Endothelial cell (in vitro differentiated cells): Measurements from ENCODE around the gene CCDC47. TPM values are rescaled to one million over a fixed set of nuclear protein-coding genes. Genes with fewer than 3 reads are reported as not detected.

Experiments
- DNase-seq: peaks from one replicate; pipeline ENCODE4 v3.0.0; 2021; ENCODE audit warnings: low spot score
- H3K27ac Mint-ChIP-seq: one replicate; pipeline ENCODE4 v1.8.0; 2021; ENCODE audit warnings: mixed read lengths, inconsistent platforms; ENCODE audit not compliant: unreplicated experiment
- H3K27me3 Mint-ChIP-seq: one replicate; pipeline ENCODE4 v1.8.0; 2021; ENCODE audit warnings: mild to moderate bottlenecking, moderate library complexity, mixed read lengths, inconsistent platforms; ENCODE audit not compliant: unreplicated experiment
- H3K36me3 Mint-ChIP-seq: one replicate; pipeline ENCODE4 v1.8.0; 2021; ENCODE audit warnings: mild to moderate bottlenecking, low read depth, mixed read lengths, inconsistent platforms; ENCODE audit not compliant: unreplicated experiment
- H3K4me1 Mint-ChIP-seq: one replicate; pipeline ENCODE4 v1.8.0; 2021; ENCODE audit warnings: mild to moderate bottlenecking, mixed read lengths, inconsistent platforms; ENCODE audit not compliant: unreplicated experiment
- H3K4me3 Mint-ChIP-seq: one replicate; pipeline ENCODE4 v1.8.0; 2021; ENCODE audit warnings: mild to moderate bottlenecking, mixed read lengths, inconsistent platforms; ENCODE audit not compliant: unreplicated experiment
- H3K9me3 Mint-ChIP-seq: one replicate; pipeline ENCODE4 v1.8.0; 2021; ENCODE audit warnings: mixed read lengths, inconsistent platforms; ENCODE audit not compliant: unreplicated experiment
- CTCF ChIP-seq: fragments of 200-600 bp; sonication (generic); IDR thresholded peaks from one replicate; pipeline ENCODE4 v1.5.0; 2021; ENCODE audit warnings: antibody characterized with exemption; ENCODE audit not compliant: unreplicated experiment
- total RNA-seq: library from RNA; stranded (reverse); fragmentation: NEBNext Ultra II Directional; extraction: Animal tissue kit (Norgen Biotek cat#: 25700); gene quantifications from one replicate; pipeline ENCODE4 v1.2.1, GENCODE V29; 2021; ENCODE audit not compliant: unreplicated experiment

The CCDC47 gene
- total RNA-seq, 1 donor from 2014 or later = 58.0 TPM

GRCh38 chr17:63783522-63783921 is 10.1 kb upstream of the CCDC47 start:
- no peaks in the 10 kb centered on the region for H3K4me1 Mint-ChIP-seq
- no peak for TF ChIP-seq CTCF
- no peak overlapping the region for H3K27ac Mint-ChIP-seq
- peaks cover 18% of the 10 kb centered on the region for H3K36me3 Mint-ChIP-seq
- no peak for DNase-seq
- H3K9me3 Mint-ChIP-seq = no peaks in the 10 kb centered on the region
- no peaks in the 10 kb centered on the region for H3K27me3 Mint-ChIP-seq
- H3K4me3 Mint-ChIP-seq = no peak overlapping the region

GRCh38 chr17:63780928-63781327 is 7.5 kb upstream of the CCDC47 start:
- no peaks in the 10 kb centered on the region for H3K27me3 Mint-ChIP-seq
- no peak overlapping the region for H3K4me3 Mint-ChIP-seq
- peaks cover 4% of the 10 kb centered on the region for H3K4me1 Mint-ChIP-seq
- peaks cover 18% of the 10 kb centered on the region for H3K36me3 Mint-ChIP-seq
- H3K27ac Mint-ChIP-seq = no peak overlapping the region
- H3K9me3 Mint-ChIP-seq = no peaks in the 10 kb centered on the region
- DNase-seq = no peak
- TF ChIP-seq CTCF = no peak

GRCh38 chr17:63780507-63780906 is 7.1 kb upstream of the CCDC47 start:
- Mint-ChIP-seq H3K4me1 (peaks cover 6% of the 10 kb centered on the region), H3K4me3 (no peak overlapping the region), H3K36me3 (peaks cover 18% of the 10 kb centered on the region), H3K9me3 (no peaks in the 10 kb centered on the region), H3K27ac (no peak overlapping the region), H3K27me3 (no peaks in the 10 kb centered on the region)
- no peak for DNase-seq
- no peak for TF ChIP-seq CTCF

- peaks cover 12% of the 10 kb centered on the region for H3K36me3 Mint-ChIP-seq
- no peaks in the 10 kb centered on the region for H3K9me3 Mint-ChIP-seq
- DNase-seq = no peak
- H3K4me3 Mint-ChIP-seq = peak overlapping the region; percentile 99
- TF ChIP-seq CTCF = no peak
- H3K4me1 Mint-ChIP-seq = peaks cover 26% of the 10 kb centered on the region
- peaks cover 9% of the 10 kb centered on the region for H3K27me3 Mint-ChIP-seq
- peak overlapping the region; percentile 94 for H3K27ac Mint-ChIP-seq
Observed at GRCh38 chr17:63775420-63775819, 2.0 kb upstream of the CCDC47 start.

GRCh38 chr17:63774969-63775265 is 1.5 kb upstream of the CCDC47 start:
- peaks cover 26% of the 10 kb centered on the region for H3K4me1 Mint-ChIP-seq
- no peaks in the 10 kb centered on the region for H3K9me3 Mint-ChIP-seq
- DNase-seq = no peak
- H3K36me3 Mint-ChIP-seq = peaks cover 8% of the 10 kb centered on the region
- H3K27ac Mint-ChIP-seq = peak overlapping the region; percentile 94
- no peak for TF ChIP-seq CTCF
- H3K4me3 Mint-ChIP-seq = peak overlapping the region; percentile 99
- H3K27me3 Mint-ChIP-seq = peaks cover 9% of the 10 kb centered on the region
